ENCODE results near the gene ZC2HC1B.

The ZC2HC1B gene

GRCh38 chr6:143936347-143936746, 72.1 kb downstream of the ZC2HC1B start:
- DNase-seq, result no peak

GRCh38 chr6:143936778-143937667, 72.7 kb downstream of the ZC2HC1B start:
- DNase-seq, result no peak

- no peak for DNase-seq
Observed at GRCh38 chr6:143937668-143937970, 73.3 kb downstream of the ZC2HC1B start.

- no peak for DNase-seq
Observed at GRCh38 chr6:143939364-143939763, 75.1 kb downstream of the ZC2HC1B start.

DNA sequence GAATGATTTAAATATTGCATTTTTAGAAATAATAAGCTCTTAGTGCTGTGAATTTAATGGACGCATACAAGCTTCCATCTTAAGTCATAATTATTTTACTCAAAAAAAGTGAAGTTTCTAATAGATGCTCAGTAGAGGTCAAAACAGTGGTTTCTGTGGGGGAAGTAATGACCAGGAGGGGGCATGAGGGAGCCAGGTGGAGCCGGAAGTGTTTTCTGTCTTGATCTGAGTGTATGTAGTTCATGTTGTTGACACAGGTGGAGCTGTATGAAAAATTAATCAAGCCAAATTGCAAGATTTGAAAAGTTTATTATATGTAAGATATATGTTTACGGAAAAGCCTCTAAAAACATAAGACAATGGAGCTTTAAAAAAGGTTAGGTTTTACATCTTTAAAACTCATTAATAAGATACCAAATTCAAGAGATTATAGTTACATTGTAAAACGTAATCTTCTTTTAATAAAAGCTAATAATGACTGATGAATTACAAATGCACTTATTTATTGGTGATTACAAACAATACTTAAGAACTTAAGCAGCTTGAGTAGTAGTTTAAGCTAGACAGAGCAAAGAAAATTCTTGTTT, 75.8 kb downstream of the ZC2HC1B start:
- peak; percentile 42 for DNase-seq

- no peak for DNase-seq
Observed at GRCh38 chr6:143941852-143942627, 77.8 kb downstream of the ZC2HC1B start.

- DNase-seq, result no peak
Observed at GRCh38 chr6:143948208-143948607, 83.9 kb downstream of the ZC2HC1B start.

- DNase-seq, result no peak
Observed at GRCh38 chr6:143949535-143949934, 85.3 kb downstream of the ZC2HC1B start.

DNA sequence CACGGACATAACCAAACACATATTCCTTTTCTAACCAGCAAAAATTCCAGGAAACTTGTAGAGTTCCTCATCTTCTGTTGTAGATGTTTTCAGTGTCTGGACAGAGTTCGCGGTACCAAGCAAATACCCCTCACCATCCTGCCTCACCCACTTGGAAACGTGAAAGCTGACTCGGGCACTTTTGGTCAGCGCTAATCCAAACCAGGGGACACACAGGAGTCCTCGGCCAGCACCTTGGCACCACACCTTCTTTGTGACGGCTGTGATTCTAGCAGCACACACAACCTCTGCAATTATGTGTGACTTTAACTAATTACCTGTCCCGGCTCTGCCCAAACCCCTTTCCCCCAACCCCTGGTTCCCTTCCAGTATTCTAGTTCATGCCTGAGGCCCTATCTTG, 85.7 kb downstream of the ZC2HC1B start:
- no peak for DNase-seq

- no peak for DNase-seq
Observed at GRCh38 chr6:143950875-143951274, 86.6 kb downstream of the ZC2HC1B start.

DNA sequence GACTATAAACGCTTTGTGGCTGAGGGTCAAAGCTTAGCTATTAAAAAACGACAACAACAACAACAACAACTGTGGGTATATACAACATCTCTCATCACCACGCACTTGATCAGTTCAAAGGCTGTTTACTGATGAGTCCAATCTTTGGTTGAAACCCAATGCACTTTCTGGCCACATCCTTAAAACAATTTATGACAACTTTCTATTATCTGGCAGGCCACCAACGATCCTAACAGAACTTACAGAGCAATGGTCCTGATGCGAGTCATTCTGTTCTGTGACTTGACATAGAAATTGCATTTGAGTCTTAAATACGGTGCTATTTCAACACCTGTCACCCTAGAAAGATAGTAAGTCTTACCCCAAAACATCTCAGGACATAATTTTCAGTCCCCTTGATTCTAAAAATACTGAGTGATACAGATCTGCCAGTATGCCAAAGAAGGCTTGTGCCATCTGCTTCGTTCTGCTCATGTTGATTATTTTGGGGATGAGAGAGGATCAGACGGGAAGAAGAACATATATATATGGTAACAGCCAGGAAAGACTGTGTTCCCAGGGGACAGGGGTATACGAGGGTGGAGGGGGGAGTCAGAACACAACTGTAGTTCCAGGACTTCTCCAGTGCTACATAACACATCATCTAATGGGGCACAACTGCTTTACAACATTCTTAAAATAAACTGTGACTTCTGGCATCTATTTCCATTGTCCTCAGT, 87.9 kb downstream of the ZC2HC1B start:
- no peak for DNase-seq

GRCh38 chr6:143952947-143953701, 88.8 kb downstream of the ZC2HC1B start:
- no peak for DNase-seq

- no peak for DNase-seq
Observed at GRCh38 chr6:143953922-143954321, 89.6 kb downstream of the ZC2HC1B start.

DNA sequence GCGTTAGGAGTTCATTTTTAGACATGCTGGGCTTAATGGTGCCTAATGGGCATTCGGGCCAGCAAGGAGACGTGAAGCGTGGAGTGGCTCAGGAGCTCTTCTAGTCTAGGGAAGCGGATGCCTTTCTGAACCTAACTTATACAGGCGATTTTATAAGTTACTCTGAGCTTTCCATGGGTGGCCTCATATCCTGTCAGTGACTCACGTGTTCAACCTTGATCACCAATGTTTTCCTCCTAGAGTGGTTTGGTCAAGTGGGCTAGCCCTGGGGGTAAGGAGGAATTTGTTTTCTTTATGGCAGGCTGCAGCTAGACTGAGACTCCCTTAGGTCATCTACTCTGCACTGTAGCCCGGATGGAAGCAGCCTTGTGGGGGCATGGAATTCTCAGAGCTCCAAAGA, 91.7 kb downstream of the ZC2HC1B start:
- no peak for DNase-seq

GRCh38 chr6:143957679-143958274, 93.5 kb downstream of the ZC2HC1B start:
- no peak for DNase-seq

- DNase-seq, result no peak
Observed at GRCh38 chr6:143958839-143959399, 94.6 kb downstream of the ZC2HC1B start.

DNA sequence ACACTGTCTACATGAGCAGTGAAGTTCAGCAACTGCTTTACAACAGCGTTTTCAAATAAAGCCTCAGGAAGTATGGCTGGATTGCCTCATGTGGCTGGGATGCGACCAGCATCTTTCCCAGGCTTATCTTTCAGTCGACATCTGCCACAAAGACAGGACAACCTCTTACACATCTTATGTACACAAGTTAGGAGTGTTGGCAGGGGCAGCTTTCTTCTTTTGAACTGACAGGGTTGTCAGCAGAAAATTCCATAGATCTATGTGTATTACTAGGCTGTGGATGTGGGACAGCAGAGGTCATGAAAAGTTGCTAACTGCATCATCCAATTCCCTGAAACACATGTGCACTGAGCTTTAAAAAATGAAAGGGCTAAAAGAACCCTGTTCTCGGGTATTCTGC, 95.7 kb downstream of the ZC2HC1B start:
- no peak for DNase-seq

DNA sequence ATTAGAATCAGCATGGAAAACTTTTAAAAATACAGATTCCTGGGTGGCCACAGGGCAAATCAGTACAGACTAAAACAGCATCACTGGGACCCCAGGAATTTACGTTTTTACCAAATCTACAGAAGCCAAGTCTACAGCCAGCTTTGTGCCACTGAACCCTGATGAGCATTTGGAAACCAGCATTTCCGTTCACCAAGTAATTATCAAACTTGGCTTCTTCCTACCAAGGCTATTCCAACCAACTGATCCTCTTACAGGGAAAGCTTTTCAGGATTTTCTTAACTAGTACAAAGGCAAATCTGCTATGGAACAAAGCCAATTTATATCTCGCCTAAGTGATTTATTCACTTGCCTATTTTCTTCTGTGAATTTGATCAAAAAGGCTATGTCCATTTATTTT, 96.8 kb downstream of the ZC2HC1B start:
- no peak for DNase-seq

DNA sequence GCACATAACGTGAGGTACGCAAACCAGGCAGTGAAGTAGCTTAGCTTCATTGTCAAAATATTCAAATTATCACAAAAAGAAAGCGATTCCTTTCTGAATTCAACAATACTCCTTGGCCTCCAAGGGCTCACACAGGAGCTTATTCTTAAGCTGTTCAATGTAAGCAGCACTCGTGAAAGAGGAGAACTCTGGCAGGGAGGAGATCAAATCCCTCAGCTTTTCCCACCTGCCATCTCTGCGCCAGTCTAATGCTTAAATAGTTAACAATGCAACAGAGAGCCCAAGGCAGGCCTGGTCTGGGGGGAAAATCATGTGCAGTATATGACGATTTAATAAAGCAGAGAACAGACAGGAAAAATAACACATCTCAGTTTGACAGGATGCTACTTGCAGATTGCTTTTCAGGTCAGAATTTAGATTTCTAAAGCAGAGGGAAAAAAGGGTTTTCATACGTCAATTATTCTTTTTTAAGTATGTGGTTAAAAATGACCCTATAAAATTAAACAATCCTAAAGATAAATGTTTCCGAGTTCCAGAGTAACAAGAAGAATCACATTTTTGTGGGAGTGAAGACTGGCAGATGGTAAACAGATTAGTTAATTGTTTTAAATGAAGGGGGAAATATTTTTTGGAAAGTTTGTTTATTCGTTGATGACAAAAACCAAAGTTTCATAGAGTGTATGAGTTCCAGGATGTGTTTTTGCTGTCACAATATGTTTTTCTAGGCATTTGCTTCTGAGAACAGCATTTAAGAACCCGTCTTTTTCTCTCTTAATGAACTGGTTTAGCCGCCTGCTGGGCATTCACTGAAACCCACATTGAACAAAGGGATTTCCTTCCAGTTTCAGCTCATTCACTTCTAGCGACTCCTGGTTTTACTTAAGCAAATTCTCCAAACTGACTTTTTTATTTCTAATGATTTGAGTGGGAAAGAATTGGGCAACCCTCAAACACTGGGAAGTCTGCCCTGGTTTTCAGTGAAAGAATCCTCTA, 97.9 kb downstream of the ZC2HC1B start:
- no peak for DNase-seq

DNA sequence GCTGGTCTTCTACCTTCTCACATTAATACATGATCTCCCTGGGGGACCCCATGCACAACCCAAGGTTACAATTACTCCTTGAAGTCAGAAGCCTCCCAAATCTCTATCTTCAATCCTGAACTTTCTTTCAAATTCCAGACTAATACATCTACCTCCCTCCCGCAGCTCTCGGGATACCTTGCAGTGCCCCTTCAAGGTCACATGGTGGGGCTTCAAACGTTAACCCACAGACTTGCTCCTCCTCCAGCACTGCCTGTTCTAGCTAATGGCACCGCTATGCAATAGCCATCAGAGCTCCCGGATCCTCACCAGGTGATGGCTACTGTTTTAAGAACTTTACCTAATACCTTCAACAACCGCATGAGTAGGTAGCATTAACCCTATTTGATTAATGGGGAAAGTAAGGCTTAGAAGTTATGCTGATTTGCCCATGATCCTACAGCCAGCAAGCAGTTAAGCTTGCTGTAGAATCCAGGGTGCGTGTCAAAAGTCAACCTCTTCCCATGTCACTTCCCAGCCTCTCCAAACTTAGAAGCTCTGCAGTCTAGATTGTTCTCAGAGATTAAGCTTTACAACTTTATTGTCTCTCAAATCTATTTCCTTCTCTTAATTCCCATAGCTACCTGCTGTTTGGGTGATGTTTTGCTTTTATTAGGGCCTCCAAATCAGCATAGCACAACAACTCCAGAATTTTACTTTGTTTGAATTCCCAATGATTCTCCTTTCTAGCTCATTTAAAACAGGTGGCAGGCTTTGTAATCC, 99.1 kb downstream of the ZC2HC1B start:
- no peak for DNase-seq

All from NCI-H2171 treated with DMSO at 0.1 percent for 48 hours (cell line).